Pancreas (tissue), 10 donors: ENCODE results near the gene RSPO3. TPM values are rescaled to one million over a fixed set of nuclear protein-coding genes. Genes with fewer than 3 reads are reported as not detected.

Source experiments
- ATAC-seq, 4 donors: fragments of 200-7000 bp; cut with Tn5 transposase; one replicate each; pipeline versions ENCODE4 v1.8.0 to v1.9.1; 2020; ENCODE audit warnings: mild to moderate bottlenecking in 4 of 4, moderate library complexity in 4 of 4
- DNase-seq, 6 donors: peaks; one replicate each; pipeline ENCODE4 v3.0.0-alpha.2; 2020
- FAIRE-seq: peaks from 2 replicates; lab custom pipeline; 2012; peaks lifted over from hg19 to GRCh38; lab: Jason Lieb, UNC
- H3K27ac ChIP-seq, 4 donors: fragments of 200-600 bp; sonication (generic); 1 replicate in 3 of 4; 2 replicates in 1 of 4; pipeline versions ENCODE4 v1.5.0 to v1.8.0; 2020
- H3K27me3 ChIP-seq, 4 donors: fragments of 200-600 bp; one replicate each; pipeline ENCODE4 v1.8.0; 2021
- H3K36me3 ChIP-seq, 3 donors: fragments of 200-600 bp; sonication (generic) in 1 of 3; one replicate each; pipeline versions ENCODE4 v1.5.0 to v1.8.0; 2020 to 2021
- H3K4me1 ChIP-seq, 3 donors: fragments of 200-600 bp; one replicate each; pipeline ENCODE4 v1.8.0; 2021
- H3K4me3 ChIP-seq, 4 donors: fragments of 200-600 bp; sonication (generic) in 2 of 4; one replicate each; pipeline versions ENCODE4 v1.5.0 to v1.8.0; 2020 to 2021
- H3K9me3 ChIP-seq, 4 donors: fragments of 200-600 bp; one replicate each; pipeline ENCODE4 v1.8.0; 2021
- WGBS, 2 donors: extraction: QIAGEN DNeasy Blood & Tissue Kit; methylation state at CpG; one replicate each; pipeline ENCODE4 v1.1.7; 2013; 5-methylcytosine and 5-hydroxymethylcytosine counted together
- intact Hi-C, 3 donors: fragments of 100-400 bp; cut with DNase I; formaldehyde crosslinking; loops; one replicate each; pipeline versions ENCODE4 v1.11.1 to v1.14.2; 2022
- polyA plus RNA-seq, 2 donors: library from polyadenylated mRNA; stranded (reverse); fragments of 200-250 nt; gene quantifications; one replicate each; pipeline ENCODE4 v1.2.3, GENCODE V29; 2013
- total RNA-seq, 6 donors: library from RNA; stranded (reverse); fragmentation: NEBNext Ultra II Directional in 4 of 6; extraction: Animal tissue kit (Norgen Biotek cat#: 25700) in 4 of 6; gene quantifications; one replicate each; pipeline versions ENCODE4 v1.2.1 to v1.2.4, GENCODE V29; 2021 to 2023
- TF ChIP-seq, protein P1 (sequence below), 4 donors: fragments of 200-600 bp; sonication (generic) in 3 of 4; IDR thresholded peaks; one replicate each; pipeline versions ENCODE4 v1.5.0 to v1.8.0; 2021; ENCODE audit warnings: antibody characterized with exemption in 4 of 4
- donor health status: healthy with polysubstance abuse.
- donor health status: DM: no; HTN: no; CAD: no; lungs with moderate emphysema.
- donor health status: DM: no; HTN: no; CAD: no.
- donor health status: control.
- donor health status: control.
- donor health status: Bipolar disorder and iron deficiency.
- donor health status: DM: yes; HTN: yes; CAD: no.
- donor health status: DM: no; HTN: no; CAD: no.
- donor health status: DM: no; HTN: no; CAD: no.
- donor health status: DM: yes; HTN: yes; CAD: no.

RSPO3 gene
- total and polyA plus RNA-seq, 8 donors = 0.14 to 2.3 (median 0.96) TPM

DNA sequence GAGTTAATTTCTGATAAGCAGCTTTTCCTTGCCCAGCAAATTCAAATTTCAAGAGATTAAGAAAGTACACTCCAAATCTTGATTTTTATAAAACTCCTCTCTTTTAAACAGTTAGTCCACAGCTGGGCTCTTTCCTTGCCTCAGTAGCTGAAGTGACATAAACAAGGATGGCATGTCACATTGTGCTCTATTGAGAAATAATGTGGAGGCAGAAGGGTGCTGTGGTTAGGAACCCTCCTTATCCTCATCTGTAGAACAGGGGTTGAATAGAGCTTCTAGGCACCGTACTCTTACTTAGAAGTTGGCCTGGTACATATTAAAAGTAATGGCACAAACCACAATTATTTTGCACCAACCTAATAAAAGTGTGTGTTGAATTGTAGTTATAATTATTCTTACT lies 70.3 kb downstream of the RSPO3 start:
- intact Hi-C loops = no loop called here
- Histone ChIP-seq H3K27me3 (peaks cover 0 to 12% (median 0%) of the 10 kb centered on the region in 4 donors), H3K36me3 (no peaks in the 10 kb centered on the region), H3K27ac (no peak overlapping the region), H3K9me3 (no peaks in the 10 kb centered on the region), H3K4me1 (no peaks in the 10 kb centered on the region), H3K4me3 (no peak overlapping the region)
- WGBS, 2 donors = 83% methylated on average over 1 of the region's 1 CpG
- FAIRE-seq = no peak
- ATAC-seq = no peak
- no peak for DNase-seq
- TF ChIP-seq, protein P1, sequence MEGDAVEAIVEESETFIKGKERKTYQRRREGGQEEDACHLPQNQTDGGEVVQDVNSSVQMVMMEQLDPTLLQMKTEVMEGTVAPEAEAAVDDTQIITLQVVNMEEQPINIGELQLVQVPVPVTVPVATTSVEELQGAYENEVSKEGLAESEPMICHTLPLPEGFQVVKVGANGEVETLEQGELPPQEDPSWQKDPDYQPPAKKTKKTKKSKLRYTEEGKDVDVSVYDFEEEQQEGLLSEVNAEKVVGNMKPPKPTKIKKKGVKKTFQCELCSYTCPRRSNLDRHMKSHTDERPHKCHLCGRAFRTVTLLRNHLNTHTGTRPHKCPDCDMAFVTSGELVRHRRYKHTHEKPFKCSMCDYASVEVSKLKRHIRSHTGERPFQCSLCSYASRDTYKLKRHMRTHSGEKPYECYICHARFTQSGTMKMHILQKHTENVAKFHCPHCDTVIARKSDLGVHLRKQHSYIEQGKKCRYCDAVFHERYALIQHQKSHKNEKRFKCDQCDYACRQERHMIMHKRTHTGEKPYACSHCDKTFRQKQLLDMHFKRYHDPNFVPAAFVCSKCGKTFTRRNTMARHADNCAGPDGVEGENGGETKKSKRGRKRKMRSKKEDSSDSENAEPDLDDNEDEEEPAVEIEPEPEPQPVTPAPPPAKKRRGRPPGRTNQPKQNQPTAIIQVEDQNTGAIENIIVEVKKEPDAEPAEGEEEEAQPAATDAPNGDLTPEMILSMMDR (IDR thresholded peaks at IDR 0.05) = no peak

DNA sequence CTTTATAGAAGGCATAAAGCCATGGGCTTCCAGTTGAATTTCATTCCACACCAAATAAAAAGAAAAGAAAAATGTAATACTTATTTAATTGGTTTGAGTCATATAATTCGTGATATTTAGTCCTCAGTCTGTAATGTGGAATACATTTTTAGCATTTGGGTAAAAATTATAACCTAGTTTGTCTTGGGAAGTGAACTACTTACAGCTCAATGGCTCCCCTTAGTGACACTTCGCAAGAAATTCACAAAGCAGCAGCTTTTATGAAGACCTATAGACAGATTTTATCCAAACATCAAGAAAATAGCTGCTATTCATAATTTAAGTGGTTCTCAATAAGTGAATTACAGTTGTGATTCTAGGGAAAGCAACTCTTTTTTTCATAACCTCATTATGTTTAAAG lies 72.1 kb downstream of the RSPO3 start:
- TF ChIP-seq, protein P1 (IDR thresholded peaks at IDR 0.05) = no peak
- peak; percentile 65 for FAIRE-seq
- H3K27me3 ChIP-seq = peaks cover 0 to under 1% (median 0%) of the 10 kb centered on the region in 4 donors
- no peak for DNase-seq
- H3K36me3 ChIP-seq = no peaks in the 10 kb centered on the region
- H3K9me3 ChIP-seq = no peaks in the 10 kb centered on the region
- H3K4me3 ChIP-seq = no peak overlapping the region
- H3K4me1 ChIP-seq = no peaks in the 10 kb centered on the region
- 23 to 36% methylated on average over 2 of the region's 2 CpGs for WGBS, 2 donors
- no peak overlapping the region for H3K27ac ChIP-seq
- ATAC-seq = no peak
- intact Hi-C loops = no loop called here

DNA sequence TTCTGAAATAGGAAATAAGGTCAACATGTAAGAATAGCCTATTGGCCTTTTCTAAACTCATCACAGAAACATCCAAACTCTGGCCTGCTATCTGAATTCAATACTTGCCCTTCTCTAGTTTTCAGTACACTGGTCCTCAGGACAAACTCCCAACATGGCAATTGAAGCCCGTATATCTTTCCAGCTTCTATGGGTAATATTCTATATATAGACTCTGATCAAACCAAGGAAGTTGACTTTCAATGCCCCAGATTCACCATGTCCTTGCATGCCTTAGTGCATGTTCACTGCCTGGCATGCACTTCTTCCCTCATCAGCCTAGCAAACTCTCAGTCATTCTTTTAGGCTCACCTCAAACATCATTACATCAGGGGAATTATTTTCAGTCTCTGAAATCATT lies 73.2 kb downstream of the RSPO3 start:
- WGBS, 2 donors = 56 to 72% methylated on average over 1 of the region's 1 CpG
- H3K27ac ChIP-seq = no peak overlapping the region

DNA sequence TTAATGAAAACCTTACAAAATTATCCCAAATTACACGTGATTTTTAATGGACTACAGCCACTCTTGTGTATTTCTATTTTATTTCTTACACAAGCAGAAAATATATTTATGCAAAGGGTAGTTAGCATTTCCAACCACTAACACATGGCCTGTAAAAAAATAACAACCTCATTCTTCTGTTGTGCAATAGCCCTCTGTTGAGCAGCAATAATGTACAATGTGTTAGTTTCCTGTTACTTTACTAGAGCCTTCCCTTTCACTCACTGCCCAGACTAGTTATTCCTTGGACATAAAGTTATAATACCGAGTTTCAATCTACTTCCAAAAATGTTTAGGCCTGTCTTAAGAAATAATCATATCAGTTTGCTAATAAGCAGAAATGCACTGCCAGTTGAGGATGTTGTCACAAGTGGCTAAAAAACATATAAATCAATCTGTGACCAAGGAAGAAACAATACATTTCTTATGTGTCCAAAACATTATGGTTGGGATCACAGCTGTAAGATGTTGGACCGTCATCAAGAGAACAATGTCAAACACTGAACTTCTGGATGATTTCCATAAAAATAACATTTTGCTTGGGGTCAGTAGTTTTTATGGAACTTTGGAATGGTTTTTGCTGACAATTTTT lies 74.6 kb downstream of the RSPO3 start:
- 56 to 66% methylated on average over 3 of the region's 3 CpGs for WGBS, 2 donors
- H3K9me3 ChIP-seq = no peaks in the 10 kb centered on the region
- no peak for FAIRE-seq
- no peak overlapping the region for H3K4me3 ChIP-seq
- no peaks in the 10 kb centered on the region for H3K36me3 ChIP-seq
- H3K27me3 ChIP-seq = no peaks in the 10 kb centered on the region
- no peaks in the 10 kb centered on the region for H3K4me1 ChIP-seq
- intact Hi-C loops = no loop called here
- peak in 2 of 4 donors; percentile 41 to 56 for ATAC-seq
- TF ChIP-seq, protein P1 (IDR thresholded peaks at IDR 0.05) = no peak
- no peak for DNase-seq
- no peak overlapping the region for H3K27ac ChIP-seq

More for the DNA sequence above, 73.2 kb downstream of the RSPO3 start:
- H3K27me3 ChIP-seq = no peaks in the 10 kb centered on the region
- no peaks in the 10 kb centered on the region for H3K36me3 ChIP-seq
- no peak for FAIRE-seq
- no peak for DNase-seq
- TF ChIP-seq, protein P1 (IDR thresholded peaks at IDR 0.05) = no peak
- no peaks in the 10 kb centered on the region for H3K4me1 ChIP-seq
- no peaks in the 10 kb centered on the region for H3K9me3 ChIP-seq
- no peak overlapping the region for H3K4me3 ChIP-seq
- no peak for ATAC-seq
- intact Hi-C loops = no loop called here

DNA sequence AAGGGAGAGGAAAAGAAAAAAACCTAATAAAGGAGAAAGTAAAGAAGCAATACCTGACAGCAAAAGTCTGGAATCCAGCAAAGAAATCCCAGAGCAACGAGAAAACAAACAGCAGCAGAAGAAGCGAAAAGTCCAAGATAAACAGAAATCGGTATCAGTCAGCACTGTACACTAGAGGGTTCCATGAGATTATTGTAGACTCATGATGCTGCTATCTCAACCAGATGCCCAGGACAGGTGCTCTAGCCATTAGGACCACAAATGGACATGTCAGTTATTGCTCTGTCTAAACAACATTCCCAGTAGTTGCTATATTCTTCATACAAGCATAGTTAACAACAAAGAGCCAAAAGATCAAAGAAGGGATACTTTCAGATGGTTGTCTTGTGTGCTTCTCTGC lies 77.4 kb downstream of the RSPO3 start:
- no peaks in the 10 kb centered on the region for H3K27me3 ChIP-seq
- 25 to 36% methylated on average over 3 of the region's 3 CpGs for WGBS, 2 donors
- no peak overlapping the region for H3K4me3 ChIP-seq
- no peak for DNase-seq
- TF ChIP-seq, protein P1 (IDR thresholded peaks at IDR 0.05) = no peak
- H3K9me3 ChIP-seq = no peaks in the 10 kb centered on the region
- intact Hi-C loops = no loop called here
- H3K27ac ChIP-seq = no peak overlapping the region
- no peak for FAIRE-seq
- H3K36me3 ChIP-seq = no peaks in the 10 kb centered on the region
- ATAC-seq = no peak
- no peaks in the 10 kb centered on the region for H3K4me1 ChIP-seq
